HEK293 (cell line): Measurements from ENCODE around the gene AKAP12.
A peak's percentile ranks its signal among the peaks of the same experiment; 100 is the strongest.

Experiments used
- CTCF ChIA-PET: fragments of 350-600 bp; formaldehyde crosslinking; extraction: SDS; loops from one replicate; lab custom pipeline; 2021; ENCODE audit warnings: antibody characterized with exemption; lab: Yijun Ruan, JAX
- POLR2A ChIA-PET: fragments of 300-600 bp; formaldehyde crosslinking; extraction: SDS; loops from one replicate; lab custom pipeline; 2020; ENCODE audit warnings: antibody characterized with exemption, inconsistent platforms; lab: Yijun Ruan, JAX
- H3K27ac ChIP-seq: fragments of 200-500 bp; sonication (Bioruptor generic); 2 replicates; pipeline ENCODE4 v1.5.1; 2014; ENCODE audit warnings: low read depth, low read length, control low read depth, inconsistent platforms; ENCODE audit errors: extremely low read depth
- H3K36me3 ChIP-seq, 2 experiments: fragments of 200-500 bp in 1 of 2; sonication (Bioruptor generic) in 1 of 2; 1 replicate in 1 of 2; 2 replicates in 1 of 2; pipeline ENCODE4 v1.5.1; 2014 to 2017; ENCODE audit warnings: inconsistent platforms in 2 of 2, low read length in 2 of 2; ENCODE audit not compliant: control insufficient read depth in 2 of 2, insufficient read depth in 1 of 2
- H3K4me1 ChIP-seq: fragments of 200-500 bp; sonication (Bioruptor generic); 2 replicates; pipeline ENCODE4 v1.5.1; 2014; ENCODE audit warnings: mild to moderate bottlenecking, low read length, inconsistent platforms; ENCODE audit not compliant: control insufficient read depth, insufficient read depth
- H3K4me3 ChIP-seq: 2 replicates; pipeline ENCODE4 v1.5.1; 2011; ENCODE audit warnings: low read depth, mild to moderate bottlenecking, control low read depth, low read length, moderate library complexity
- H3K9me3 ChIP-seq: fragments of 200-500 bp; sonication (Bioruptor generic); 2 replicates; pipeline ENCODE4 v1.5.1; 2014; ENCODE audit warnings: low read depth, low read length, inconsistent platforms; ENCODE audit not compliant: control insufficient read depth, insufficient read depth
- BCL6B ChIP-seq: fragments of 450-650 bp; formaldehyde crosslinking; IDR thresholded peaks from 2 replicates; pipeline ENCODE4 v1.5.1; 2017; ENCODE audit warnings: missing biosample characterization, missing genetic modification characterization
- FEZF1 ChIP-seq: fragments of 450-650 bp; formaldehyde crosslinking; IDR thresholded peaks from 2 replicates; pipeline ENCODE4 v1.5.1; 2016; ENCODE audit warnings: missing biosample characterization, missing genetic modification characterization
- HIC1 ChIP-seq: fragments of 450-650 bp; formaldehyde crosslinking; IDR thresholded peaks from 2 replicates; pipeline ENCODE4 v1.5.1; 2016; ENCODE audit warnings: missing biosample characterization, missing genetic modification characterization
- PRDM10 ChIP-seq: fragments of 450-650 bp; formaldehyde crosslinking; IDR thresholded peaks from 2 replicates; pipeline ENCODE4 v1.5.1; 2016; ENCODE audit warnings: missing biosample characterization, missing genetic modification characterization
- REST ChIP-seq: fragments of 450-650 bp; formaldehyde crosslinking; IDR thresholded peaks from 2 replicates; pipeline ENCODE4 v1.5.1; 2016; ENCODE audit warnings: missing biosample characterization, missing genetic modification characterization
- ZBTB6 ChIP-seq: fragments of 450-650 bp; formaldehyde crosslinking; IDR thresholded peaks from 2 replicates; pipeline ENCODE4 v1.5.1; 2017; ENCODE audit warnings: missing biosample characterization, missing genetic modification characterization
- ZNF132 ChIP-seq: fragments of 450-650 bp; formaldehyde crosslinking; IDR thresholded peaks from 2 replicates; pipeline ENCODE4 v1.5.1; 2017; ENCODE audit warnings: missing biosample characterization, missing genetic modification characterization, borderline replicate concordance
- ZNF155 ChIP-seq: fragments of 450-650 bp; formaldehyde crosslinking; IDR thresholded peaks from 2 replicates; pipeline ENCODE4 v1.5.1; 2016; ENCODE audit warnings: missing biosample characterization, missing genetic modification characterization
- ZNF23 ChIP-seq: fragments of 450-650 bp; formaldehyde crosslinking; IDR thresholded peaks from 2 replicates; pipeline ENCODE4 v1.5.1; 2016; ENCODE audit warnings: missing biosample characterization, missing genetic modification characterization, borderline replicate concordance
- ZNF37A ChIP-seq: fragments of 450-650 bp; IDR thresholded peaks from 2 replicates; pipeline ENCODE4 v1.5.1; 2018; ENCODE audit warnings: missing biosample characterization, missing genetic modification characterization
- ZNF394 ChIP-seq: fragments of 450-650 bp; formaldehyde crosslinking; IDR thresholded peaks from 2 replicates; pipeline ENCODE4 v1.5.1; 2016; ENCODE audit warnings: missing biosample characterization, missing genetic modification characterization, mild to moderate bottlenecking, moderate library complexity, borderline replicate concordance
- ZNF501 ChIP-seq: fragments of 450-650 bp; formaldehyde crosslinking; IDR thresholded peaks from 2 replicates; pipeline ENCODE4 v1.5.1; 2016; ENCODE audit warnings: missing biosample characterization, missing genetic modification characterization
- ZNF549 ChIP-seq: fragments of 450-650 bp; IDR thresholded peaks from 2 replicates; pipeline ENCODE4 v1.5.1; 2018; ENCODE audit warnings: missing biosample characterization, missing genetic modification characterization, mild to moderate bottlenecking, inconsistent platforms, moderate library complexity
- ZNF645 ChIP-seq: fragments of 450-650 bp; formaldehyde crosslinking; IDR thresholded peaks from 2 replicates; pipeline ENCODE4; 2016; ENCODE audit warnings: missing biosample characterization, missing genetic modification characterization
- ZNF792 ChIP-seq: fragments of 450-650 bp; formaldehyde crosslinking; IDR thresholded peaks from 2 replicates; pipeline ENCODE4 v1.5.1; 2016; ENCODE audit warnings: missing biosample characterization, missing genetic modification characterization
- ZSCAN4 ChIP-seq: fragments of 450-650 bp; formaldehyde crosslinking; IDR thresholded peaks from 2 replicates; pipeline ENCODE4 v1.5.1; 2017; ENCODE audit warnings: missing biosample characterization, missing genetic modification characterization
- ZXDB ChIP-seq: fragments of 450-650 bp; formaldehyde crosslinking; IDR thresholded peaks from 2 replicates; pipeline ENCODE4 v1.5.1; 2016; ENCODE audit warnings: missing biosample characterization, missing genetic modification characterization

AKAP12 gene

GRCh38 chr6:151349651-151350270 lies 110.0 kb downstream of the AKAP12 start:
- TF ChIP-seq FEZF1 (tag by site-specific recombination), result no peak
- no peak for TF ChIP-seq ZNF394 (tag by site-specific recombination)
- TF ChIP-seq ZNF645 (tag by site-specific recombination), result no peak
- no peak for TF ChIP-seq ZNF792 (tag by site-specific recombination)
- TF ChIP-seq ZNF549 (tag by site-specific recombination), result no peak
- no peak for TF ChIP-seq ZNF37A (tag by site-specific recombination)
- TF ChIP-seq REST, result peak; percentile 89
- TF ChIP-seq BCL6B (tag by site-specific recombination), result no peak
- Histone ChIP-seq H3K36me3 (peaks cover 0 to 33% of the 10 kb centered on the region in 2 experiments; a peak in 2 of 3 replicates), H3K4me3 (no peak overlapping the region), H3K27ac (no peak overlapping the region), H3K9me3 (no peaks in the 10 kb centered on the region), H3K4me1 (no peaks in the 10 kb centered on the region)
- ChIA-PET CTCF (interaction anchor here (1.7 kb wide), 1 partner anchor 26 kb away, joined by 6 read pairs; no protein-coding TSS in a partner anchor), POLR2A (interaction anchor here (0.9 kb wide), 1 partner anchor 9 kb away, joined by 3 read pairs; no protein-coding TSS in a partner anchor)

- H3K27ac ChIP-seq, result no peak overlapping the region
- H3K9me3 ChIP-seq, result no peaks in the 10 kb centered on the region
- ChIA-PET POLR2A (no interaction called here), CTCF (interaction anchor here (1.0 to 1.7 kb wide), 2 partner anchors 27 to 264 kb away, joined by 3 to 6 read pairs; no protein-coding TSS in a partner anchor)
- no peak overlapping the region for H3K4me3 ChIP-seq
- H3K36me3 ChIP-seq, result peaks cover 0 to 34% of the 10 kb centered on the region in 2 experiments; a peak in 2 of 3 replicates
- H3K4me1 ChIP-seq, result no peaks in the 10 kb centered on the region
- no peak for TF ChIP-seq HIC1
- TF ChIP-seq ZXDB (tag by site-specific recombination), result no peak
- TF ChIP-seq ZNF132 (tag by site-specific recombination), result no peak
- TF ChIP-seq ZBTB6 (tag by site-specific recombination), result no peak
- no peak for TF ChIP-seq ZNF155 (tag by site-specific recombination)
- TF ChIP-seq ZNF23 (tag by site-specific recombination), result no peak
- no peak for TF ChIP-seq PRDM10 (tag by site-specific recombination)
- no peak for TF ChIP-seq ZNF501 (tag by site-specific recombination)
- TF ChIP-seq ZSCAN4, result no peak
These were observed 110.8 kb downstream of the AKAP12 start for GRCh38 chr6:151350442-151351145.
